Liver (tissue), 9 donors: ENCODE results near the gene PRG3. TPM values are rescaled to one million over a fixed set of nuclear protein-coding genes. Genes with fewer than 3 reads are reported as not detected.

Source experiments
- DNase-seq: peaks from one replicate; pipeline ENCODE4 v3.0.0-alpha.2; 2017; ENCODE audit warnings: low spot score
- H3K27ac ChIP-seq, 2 donors: one replicate each; pipeline ENCODE4 v1.7.0; 2013; ENCODE audit warnings: inconsistent platforms in 2 of 2, low read length in 2 of 2, control low read depth in 1 of 2, low read depth in 1 of 2, mild to moderate bottlenecking in 1 of 2
- H3K27me3 ChIP-seq, 4 donors: one replicate each; pipeline versions ENCODE4 v1.6.1 to v1.7.0; 2013; ENCODE audit warnings: low read length in 3 of 4, inconsistent platforms in 1 of 4, mild to moderate bottlenecking in 1 of 4, moderate library complexity in 1 of 4; ENCODE audit not compliant: control insufficient read depth in 4 of 4, insufficient read depth in 4 of 4
- H3K36me3 ChIP-seq, 4 donors: one replicate each; pipeline versions ENCODE4 v1.6.1 to v1.7.0; 2013; ENCODE audit warnings: low read length in 3 of 4, mild to moderate bottlenecking in 3 of 4, low read depth in 1 of 4, moderate library complexity in 1 of 4; ENCODE audit not compliant: control insufficient read depth in 4 of 4, insufficient read depth in 3 of 4
- H3K4me1 ChIP-seq, 4 donors: one replicate each; pipeline versions ENCODE4 v1.6.1 to v1.7.0; 2013; ENCODE audit warnings: low read length in 3 of 4, mild to moderate bottlenecking in 3 of 4, moderate library complexity in 1 of 4; ENCODE audit not compliant: control insufficient read depth in 4 of 4, insufficient read depth in 4 of 4
- H3K4me3 ChIP-seq, 3 donors: one replicate each; pipeline versions ENCODE4 v1.6.1 to v1.7.0; 2013; ENCODE audit warnings: low read length in 3 of 3, control low read depth in 1 of 3, low read depth in 1 of 3, mild to moderate bottlenecking in 1 of 3
- H3K9ac ChIP-seq, 2 donors: one replicate each; pipeline ENCODE4 v1.7.0; 2013; ENCODE audit warnings: low read length in 2 of 2, mild to moderate bottlenecking in 2 of 2, moderate library complexity in 2 of 2, control low read depth in 1 of 2, low read depth in 1 of 2
- H3K9me3 ChIP-seq, 4 donors: one replicate each; pipeline versions ENCODE4 v1.6.1 to v1.7.0; 2013; ENCODE audit warnings: low read length in 3 of 4; ENCODE audit not compliant: control insufficient read depth in 4 of 4
- EGR1 ChIP-seq, 2 donors: IDR thresholded peaks; 2 replicates each; pipeline ENCODE4 v1.6.1; 2016 to 2018; ENCODE audit warnings: antibody characterized with exemption in 2 of 2, low read depth in 2 of 2
- FOXA1 ChIP-seq: IDR thresholded peaks from 2 replicates; pipeline ENCODE4 v1.6.1; 2016; ENCODE audit warnings: antibody characterized with exemption
- FOXA2 ChIP-seq: IDR thresholded peaks from 2 replicates; pipeline ENCODE4 v1.6.1; 2016; ENCODE audit warnings: antibody characterized with exemption
- GABPA ChIP-seq, 2 donors: IDR thresholded peaks in 1 of 2; conservative IDR thresholded peaks in 1 of 2; 2 replicates each; pipeline ENCODE4 v1.6.1; 2016; ENCODE audit warnings: antibody characterized with exemption in 2 of 2, mild to moderate bottlenecking in 1 of 2, moderate library complexity in 1 of 2
- HNF4A ChIP-seq, 2 donors: conservative IDR thresholded peaks; 2 replicates each; pipeline ENCODE4 v1.6.1; 2016; ENCODE audit warnings: antibody characterized with exemption in 2 of 2, mild to moderate bottlenecking in 2 of 2
- HNF4G ChIP-seq: IDR thresholded peaks from 2 replicates; pipeline ENCODE4 v1.6.1; 2016; ENCODE audit warnings: antibody characterized with exemption
- JUND ChIP-seq, 2 donors: IDR thresholded peaks; 2 replicates each; pipeline ENCODE4 v1.6.1; 2016; ENCODE audit warnings: antibody characterized with exemption in 2 of 2
- NR2F2 ChIP-seq: IDR thresholded peaks from 2 replicates; pipeline ENCODE4 v1.6.1; 2016; ENCODE audit warnings: antibody characterized with exemption
- RAD21 ChIP-seq, 2 donors: IDR thresholded peaks; 2 replicates each; pipeline ENCODE4 v1.6.1; 2016; ENCODE audit warnings: antibody characterized with exemption in 2 of 2, mild to moderate bottlenecking in 2 of 2
- RXRA ChIP-seq, 2 donors: IDR thresholded peaks; 2 replicates each; pipeline ENCODE4 v1.6.1; 2017 to 2018; ENCODE audit warnings: antibody characterized with exemption in 2 of 2, mild to moderate bottlenecking in 1 of 2
- SP1 ChIP-seq: IDR thresholded peaks from 2 replicates; pipeline ENCODE4 v1.6.1; 2018; ENCODE audit warnings: antibody characterized with exemption, mild to moderate bottlenecking
- TAF1 ChIP-seq: conservative IDR thresholded peaks from 2 replicates; pipeline ENCODE4 v1.6.1; 2016; ENCODE audit warnings: antibody characterized with exemption, mild to moderate bottlenecking
- YY1 ChIP-seq: IDR thresholded peaks from 2 replicates; pipeline ENCODE4 v1.6.1; 2016; ENCODE audit warnings: antibody characterized with exemption, mild to moderate bottlenecking
- WGBS: extraction: QIAGEN DNeasy Blood & Tissue Kit; methylation state at CpG from one replicate; pipeline ENCODE4 v1.1.7; 2013; 5-methylcytosine and 5-hydroxymethylcytosine counted together
- polyA plus RNA-seq, 2 donors: library from polyadenylated mRNA; stranded (reverse) in 1 of 2; unstranded in 1 of 2; fragments of 200-250 nt in 1 of 2; fragments of >200 nt in 1 of 2; fragmentation: Nextera tagmentation in 1 of 2; extraction: Ambion mirVana in 1 of 2; gene quantifications; one replicate each; pipeline versions ENCODE4 v1.2.1 to v1.2.3, GENCODE V29; 2013 to 2015
- total RNA-seq, 2 donors: library from RNA; depleted of rRNA; stranded (reverse); fragments of >200 nt; gene quantifications; one replicate each; pipeline ENCODE4 v1.2.3, GENCODE V29; 2014
- TF ChIP-seq, protein P1 (sequence below): fragments of 150-350 bp; IDR thresholded peaks from 2 replicates; pipeline ENCODE4 v1.5.1; 2017; ENCODE audit warnings: improper control_type of control experiment, low read depth, low read length; ENCODE audit not compliant: missing input control
- TF ChIP-seq, protein P2 (sequence below): IDR thresholded peaks from 2 replicates; pipeline ENCODE4 v1.6.1; 2016; ENCODE audit warnings: antibody characterized with exemption, mild to moderate bottlenecking
- TF ChIP-seq, protein P3 (sequence below): IDR thresholded peaks from 2 replicates; pipeline ENCODE4 v1.6.1; 2016; ENCODE audit warnings: antibody characterized with exemption
- TF ChIP-seq, protein P4 (sequence below): IDR thresholded peaks from 2 replicates; pipeline ENCODE4 v1.6.1; 2016; ENCODE audit warnings: antibody characterized with exemption
- donor health status: healthy.
- donor health status: healthy.
- donor health status: healthy.
- donor health status: healthy.
- donor health status: healthy.

The PRG3 gene
- total and polyA plus RNA-seq, 4 donors, result 0.22 to 4.9 TPM; not detected in 2

DNA sequence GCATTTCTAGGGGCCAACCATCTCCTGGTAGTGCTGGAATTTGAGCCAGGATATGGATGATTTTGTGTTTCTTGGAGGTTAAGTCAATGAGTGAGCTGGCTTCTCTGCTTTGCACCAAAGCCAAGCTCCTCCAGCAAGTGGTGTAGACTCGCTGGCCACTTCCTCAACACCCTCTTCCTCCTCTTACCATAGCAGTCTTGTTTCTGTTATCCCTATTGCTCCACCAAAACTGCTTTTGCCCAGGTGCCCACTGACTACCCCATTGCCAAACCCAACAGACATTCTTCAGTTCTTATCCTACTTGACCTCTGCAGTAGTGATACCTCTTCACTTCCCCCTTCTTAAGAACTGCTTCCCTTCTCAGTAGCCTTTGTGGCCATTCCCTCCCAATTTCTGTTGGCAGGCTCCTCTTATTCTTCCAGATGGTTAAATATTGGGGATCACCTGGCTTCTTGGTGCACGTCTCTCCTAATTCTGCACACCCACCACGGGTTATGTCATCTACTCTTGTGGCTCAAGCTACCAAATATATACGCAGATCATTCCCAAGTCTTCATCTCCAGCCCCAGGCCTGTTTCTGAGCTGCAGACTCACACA, 16.5 kb upstream of the PRG3 start:
- WGBS, result 89% methylated on average over 4 of the region's 4 CpGs
- Histone ChIP-seq H3K9ac (no peak overlapping the region), H3K36me3 (no peaks in the 10 kb centered on the region), H3K4me1 (peaks cover 0 to 11% (median 6%) of the 10 kb centered on the region in 4 donors), H3K9me3 (no peaks in the 10 kb centered on the region), H3K27me3 (no peaks in the 10 kb centered on the region), H3K27ac (no peak overlapping the region), H3K4me3 (no peak overlapping the region)
- DNase-seq, result no peak
- TF ChIP-seq, protein P1, sequence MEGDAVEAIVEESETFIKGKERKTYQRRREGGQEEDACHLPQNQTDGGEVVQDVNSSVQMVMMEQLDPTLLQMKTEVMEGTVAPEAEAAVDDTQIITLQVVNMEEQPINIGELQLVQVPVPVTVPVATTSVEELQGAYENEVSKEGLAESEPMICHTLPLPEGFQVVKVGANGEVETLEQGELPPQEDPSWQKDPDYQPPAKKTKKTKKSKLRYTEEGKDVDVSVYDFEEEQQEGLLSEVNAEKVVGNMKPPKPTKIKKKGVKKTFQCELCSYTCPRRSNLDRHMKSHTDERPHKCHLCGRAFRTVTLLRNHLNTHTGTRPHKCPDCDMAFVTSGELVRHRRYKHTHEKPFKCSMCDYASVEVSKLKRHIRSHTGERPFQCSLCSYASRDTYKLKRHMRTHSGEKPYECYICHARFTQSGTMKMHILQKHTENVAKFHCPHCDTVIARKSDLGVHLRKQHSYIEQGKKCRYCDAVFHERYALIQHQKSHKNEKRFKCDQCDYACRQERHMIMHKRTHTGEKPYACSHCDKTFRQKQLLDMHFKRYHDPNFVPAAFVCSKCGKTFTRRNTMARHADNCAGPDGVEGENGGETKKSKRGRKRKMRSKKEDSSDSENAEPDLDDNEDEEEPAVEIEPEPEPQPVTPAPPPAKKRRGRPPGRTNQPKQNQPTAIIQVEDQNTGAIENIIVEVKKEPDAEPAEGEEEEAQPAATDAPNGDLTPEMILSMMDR, result no peak
- TF ChIP-seq TAF1, result no peak
- no peak for TF ChIP-seq JUND (IDR thresholded peaks at IDR 0.05)
- TF ChIP-seq RAD21 (IDR thresholded peaks at IDR 0.05), result no peak
- TF ChIP-seq YY1, result no peak
- TF ChIP-seq FOXA2, result no peak
- TF ChIP-seq, protein P2, sequence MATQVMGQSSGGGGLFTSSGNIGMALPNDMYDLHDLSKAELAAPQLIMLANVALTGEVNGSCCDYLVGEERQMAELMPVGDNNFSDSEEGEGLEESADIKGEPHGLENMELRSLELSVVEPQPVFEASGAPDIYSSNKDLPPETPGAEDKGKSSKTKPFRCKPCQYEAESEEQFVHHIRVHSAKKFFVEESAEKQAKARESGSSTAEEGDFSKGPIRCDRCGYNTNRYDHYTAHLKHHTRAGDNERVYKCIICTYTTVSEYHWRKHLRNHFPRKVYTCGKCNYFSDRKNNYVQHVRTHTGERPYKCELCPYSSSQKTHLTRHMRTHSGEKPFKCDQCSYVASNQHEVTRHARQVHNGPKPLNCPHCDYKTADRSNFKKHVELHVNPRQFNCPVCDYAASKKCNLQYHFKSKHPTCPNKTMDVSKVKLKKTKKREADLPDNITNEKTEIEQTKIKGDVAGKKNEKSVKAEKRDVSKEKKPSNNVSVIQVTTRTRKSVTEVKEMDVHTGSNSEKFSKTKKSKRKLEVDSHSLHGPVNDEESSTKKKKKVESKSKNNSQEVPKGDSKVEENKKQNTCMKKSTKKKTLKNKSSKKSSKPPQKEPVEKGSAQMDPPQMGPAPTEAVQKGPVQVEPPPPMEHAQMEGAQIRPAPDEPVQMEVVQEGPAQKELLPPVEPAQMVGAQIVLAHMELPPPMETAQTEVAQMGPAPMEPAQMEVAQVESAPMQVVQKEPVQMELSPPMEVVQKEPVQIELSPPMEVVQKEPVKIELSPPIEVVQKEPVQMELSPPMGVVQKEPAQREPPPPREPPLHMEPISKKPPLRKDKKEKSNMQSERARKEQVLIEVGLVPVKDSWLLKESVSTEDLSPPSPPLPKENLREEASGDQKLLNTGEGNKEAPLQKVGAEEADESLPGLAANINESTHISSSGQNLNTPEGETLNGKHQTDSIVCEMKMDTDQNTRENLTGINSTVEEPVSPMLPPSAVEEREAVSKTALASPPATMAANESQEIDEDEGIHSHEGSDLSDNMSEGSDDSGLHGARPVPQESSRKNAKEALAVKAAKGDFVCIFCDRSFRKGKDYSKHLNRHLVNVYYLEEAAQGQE, result no peak
- TF ChIP-seq RXRA (IDR thresholded peaks at IDR 0.05), result no peak
- TF ChIP-seq FOXA1, result no peak
- no peak for TF ChIP-seq NR2F2
- no peak for TF ChIP-seq HNF4A (conservative IDR thresholded peaks at IDR 0.05)
- TF ChIP-seq, protein P3, sequence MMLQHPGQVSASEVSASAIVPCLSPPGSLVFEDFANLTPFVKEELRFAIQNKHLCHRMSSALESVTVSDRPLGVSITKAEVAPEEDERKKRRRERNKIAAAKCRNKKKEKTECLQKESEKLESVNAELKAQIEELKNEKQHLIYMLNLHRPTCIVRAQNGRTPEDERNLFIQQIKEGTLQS, result no peak
- no peak for TF ChIP-seq GABPA (IDR thresholded peaks at IDR 0.05 in 1 of 2, conservative IDR thresholded peaks at IDR 0.05 in 1 of 2)
- TF ChIP-seq HNF4G, result no peak
- no peak for TF ChIP-seq SP1
- TF ChIP-seq, protein P4, sequence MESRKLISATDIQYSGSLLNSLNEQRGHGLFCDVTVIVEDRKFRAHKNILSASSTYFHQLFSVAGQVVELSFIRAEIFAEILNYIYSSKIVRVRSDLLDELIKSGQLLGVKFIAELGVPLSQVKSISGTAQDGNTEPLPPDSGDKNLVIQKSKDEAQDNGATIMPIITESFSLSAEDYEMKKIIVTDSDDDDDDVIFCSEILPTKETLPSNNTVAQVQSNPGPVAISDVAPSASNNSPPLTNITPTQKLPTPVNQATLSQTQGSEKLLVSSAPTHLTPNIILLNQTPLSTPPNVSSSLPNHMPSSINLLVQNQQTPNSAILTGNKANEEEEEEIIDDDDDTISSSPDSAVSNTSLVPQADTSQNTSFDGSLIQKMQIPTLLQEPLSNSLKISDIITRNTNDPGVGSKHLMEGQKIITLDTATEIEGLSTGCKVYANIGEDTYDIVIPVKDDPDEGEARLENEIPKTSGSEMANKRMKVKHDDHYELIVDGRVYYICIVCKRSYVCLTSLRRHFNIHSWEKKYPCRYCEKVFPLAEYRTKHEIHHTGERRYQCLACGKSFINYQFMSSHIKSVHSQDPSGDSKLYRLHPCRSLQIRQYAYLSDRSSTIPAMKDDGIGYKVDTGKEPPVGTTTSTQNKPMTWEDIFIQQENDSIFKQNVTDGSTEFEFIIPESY, result no peak

DNA sequence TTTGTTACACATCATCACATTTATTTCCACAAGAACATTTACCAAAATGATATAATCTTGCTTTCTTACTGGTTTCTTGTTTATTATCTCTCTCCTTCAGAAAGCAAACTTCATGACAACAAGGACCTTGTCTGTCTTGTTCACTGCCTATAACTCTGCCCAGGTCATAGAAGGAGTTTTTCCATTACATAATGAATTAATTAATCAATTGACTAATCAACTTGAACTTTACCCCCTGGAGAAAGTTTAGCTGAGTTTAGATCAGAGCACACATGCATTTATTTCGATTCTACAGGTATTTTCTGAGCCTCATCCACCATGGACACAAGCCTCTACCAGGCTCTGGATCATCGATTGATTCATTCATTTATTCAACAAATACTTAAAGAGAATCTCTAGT, 15.8 kb upstream of the PRG3 start:
- no peak overlapping the region for H3K4me3 ChIP-seq
- no peak for DNase-seq
- no peak for TF ChIP-seq TAF1
- TF ChIP-seq NR2F2, result no peak
- TF ChIP-seq EGR1 (IDR thresholded peaks at IDR 0.05; ENCODE audit: low read depth in 2 of 2), result peak in 1 of 2 donors; percentile 40
- TF ChIP-seq RXRA (IDR thresholded peaks at IDR 0.05), result peak; percentile 7 to 64
- peak; percentile 39 to 71 for TF ChIP-seq HNF4A (conservative IDR thresholded peaks at IDR 0.05)
- TF ChIP-seq SP1, result peak; percentile 42
- no peak overlapping the region for H3K9ac ChIP-seq
- peaks cover 0 to 11% (median 6%) of the 10 kb centered on the region in 4 donors for H3K4me1 ChIP-seq
- H3K27me3 ChIP-seq, result no peaks in the 10 kb centered on the region
- WGBS, result 56% methylated on average over 2 of the region's 2 CpGs
- no peaks in the 10 kb centered on the region for H3K9me3 ChIP-seq
- no peaks in the 10 kb centered on the region for H3K36me3 ChIP-seq
- no peak overlapping the region for H3K27ac ChIP-seq
